Ascending aorta (tissue), 2 donors: ENCODE results near the gene VWDE. TPM values are rescaled to one million over a fixed set of nuclear protein-coding genes. Genes with fewer than 3 reads are reported as not detected.

ENCODE experiments used
- DNase-seq, 2 donors: peaks; one replicate each; pipeline ENCODE4 v3.0.0-alpha.2; 2019; ENCODE audit warnings: low spot score in 2 of 2
- H3K27ac ChIP-seq, 2 donors: fragments of 200-600 bp; sonication (generic); one replicate each; pipeline ENCODE4 v1.5.1; 2016 to 2017; ENCODE audit warnings: mild to moderate bottlenecking in 1 of 2
- H3K27me3 ChIP-seq: fragments of 200-600 bp; sonication (generic); one replicate; pipeline ENCODE4 v1.5.1; 2017
- H3K36me3 ChIP-seq, 2 donors: fragments of 200-600 bp; sonication (generic); one replicate each; pipeline ENCODE4 v1.5.1; 2016
- H3K4me1 ChIP-seq, 2 donors: fragments of 200-600 bp; sonication (generic); one replicate each; pipeline ENCODE4 v1.5.1; 2016 to 2017; ENCODE audit warnings: mild to moderate bottlenecking in 1 of 2
- H3K4me3 ChIP-seq, 2 donors: fragments of 200-600 bp; sonication (generic); one replicate each; pipeline ENCODE4 v1.5.1; 2016 to 2017; ENCODE audit warnings: mild to moderate bottlenecking in 1 of 2
- H3K9me3 ChIP-seq, 2 donors: fragments of 200-600 bp; sonication (generic); one replicate each; pipeline ENCODE4 v1.5.1; 2016
- CTCF ChIP-seq, 3 experiments: fragments of 200-600 bp in 2 of 3; fragments of 450-650 bp in 1 of 3; sonication (generic) in 2 of 3; IDR thresholded peaks; one replicate each; pipeline ENCODE4 v1.5.1; 2016 to 2019; ENCODE audit warnings: antibody characterized with exemption in 3 of 3, mild to moderate bottlenecking in 1 of 3, moderate library complexity in 1 of 3
- intact Hi-C: fragments of 100-400 bp; cut with DNase I; formaldehyde crosslinking; loops from one replicate; pipeline ENCODE4 v1.15.1; 2023
- total RNA-seq: library from RNA; depleted of rRNA; stranded (reverse); fragments of >200 nt; gene quantifications from one replicate; pipeline ENCODE4 v1.1.0, GENCODE V29; 2016

The VWDE gene
- total RNA-seq, 1 donor from 2014 or later: not detected

- DNase-seq: no peak
- no peak for TF ChIP-seq CTCF (IDR thresholded peaks at IDR 0.05)
- no peak overlapping the region for H3K27ac ChIP-seq
- no peaks in the 10 kb centered on the region for H3K27me3 ChIP-seq
- no peak overlapping the region for H3K4me3 ChIP-seq
- no peaks in the 10 kb centered on the region for H3K4me1 ChIP-seq
- no peaks in the 10 kb centered on the region for H3K36me3 ChIP-seq
- intact Hi-C loops: no loop called here
- no peaks in the 10 kb centered on the region for H3K9me3 ChIP-seq
Observed at GRCh38 chr7:12383377-12383776, 20.3 kb downstream of the VWDE start.

GRCh38 chr7:12378389-12378788, 25.3 kb downstream of the VWDE start:
- TF ChIP-seq CTCF (IDR thresholded peaks at IDR 0.05): no peak
- DNase-seq: no peak
- no peak overlapping the region for H3K4me3 ChIP-seq
- H3K4me1 ChIP-seq: no peaks in the 10 kb centered on the region
- H3K27me3 ChIP-seq: no peaks in the 10 kb centered on the region
- intact Hi-C loops: no loop called here
- no peak overlapping the region for H3K27ac ChIP-seq
- H3K36me3 ChIP-seq: no peaks in the 10 kb centered on the region
- no peaks in the 10 kb centered on the region for H3K9me3 ChIP-seq

GRCh38 chr7:12377406-12377805, 26.3 kb downstream of the VWDE start:
- no peaks in the 10 kb centered on the region for H3K27me3 ChIP-seq
- intact Hi-C loops: no loop called here
- TF ChIP-seq CTCF (IDR thresholded peaks at IDR 0.05): no peak

GRCh38 chr7:12373580-12374263, 29.9 kb downstream of the VWDE start:
- Histone ChIP-seq H3K4me3 (no peak overlapping the region), H3K27ac (no peak overlapping the region), H3K27me3 (no peaks in the 10 kb centered on the region), H3K4me1 (no peaks in the 10 kb centered on the region), H3K9me3 (no peaks in the 10 kb centered on the region), H3K36me3 (no peaks in the 10 kb centered on the region)
- no peak for DNase-seq
- no peak for TF ChIP-seq CTCF (IDR thresholded peaks at IDR 0.05)
- intact Hi-C loops: no loop called here

More at GRCh38 chr7:12377406-12377805, 26.3 kb downstream of the VWDE start:
- Histone ChIP-seq H3K9me3 (no peaks in the 10 kb centered on the region), H3K4me3 (no peak overlapping the region), H3K27ac (no peak overlapping the region), H3K36me3 (no peaks in the 10 kb centered on the region), H3K4me1 (no peaks in the 10 kb centered on the region)
- no peak for DNase-seq

GRCh38 chr7:12370249-12370648, 33.4 kb downstream of the VWDE start:
- H3K9me3 ChIP-seq: no peaks in the 10 kb centered on the region
- no peak for DNase-seq
- no peak overlapping the region for H3K4me3 ChIP-seq
- intact Hi-C loops: no loop called here
- no peak overlapping the region for H3K27ac ChIP-seq
- no peaks in the 10 kb centered on the region for H3K4me1 ChIP-seq
- no peaks in the 10 kb centered on the region for H3K27me3 ChIP-seq
- no peak for TF ChIP-seq CTCF (IDR thresholded peaks at IDR 0.05)
- H3K36me3 ChIP-seq: no peaks in the 10 kb centered on the region

- Histone ChIP-seq H3K27ac (no peak overlapping the region), H3K4me3 (no peak overlapping the region), H3K27me3 (no peaks in the 10 kb centered on the region), H3K9me3 (no peaks in the 10 kb centered on the region), H3K36me3 (no peaks in the 10 kb centered on the region), H3K4me1 (no peaks in the 10 kb centered on the region)
- intact Hi-C loops: no loop called here
- DNase-seq: no peak
- no peak for TF ChIP-seq CTCF (IDR thresholded peaks at IDR 0.05)
Observed at GRCh38 chr7:12369756-12370155, 33.9 kb downstream of the VWDE start.
